Nephron progenitor cell (in vitro differentiated cells): ENCODE measurements around the gene TOB2.

Experiments
- DNase-seq: peaks from one replicate; pipeline ENCODE4 v3.0.0; 2021
- H3K27ac Mint-ChIP-seq: 2 replicates; pipeline ENCODE4 v1.8.0; 2021; ENCODE audit warnings: mild to moderate bottlenecking, moderate library complexity, mixed read lengths
- H3K27me3 Mint-ChIP-seq: 2 replicates; pipeline ENCODE4 v1.8.0; 2021; ENCODE audit warnings: mild to moderate bottlenecking, low read depth, mixed read lengths; ENCODE audit not compliant: poor library complexity
- H3K36me3 Mint-ChIP-seq: 2 replicates; pipeline ENCODE4 v1.8.0; 2021; ENCODE audit warnings: low read depth, mixed read lengths
- H3K4me1 Mint-ChIP-seq: 2 replicates; pipeline ENCODE4 v1.8.0; 2021; ENCODE audit warnings: mixed read lengths
- H3K4me3 Mint-ChIP-seq: 2 replicates; pipeline ENCODE4 v1.8.0; 2021; ENCODE audit warnings: mild to moderate bottlenecking, moderate library complexity, mixed read lengths
- H3K9me3 Mint-ChIP-seq: 2 replicates; pipeline ENCODE4 v1.8.0; 2021; ENCODE audit warnings: mild to moderate bottlenecking, moderate library complexity, mixed read lengths
- TF ChIP-seq, protein P1 (sequence below): fragments of 200-600 bp; sonication (generic); IDR thresholded peaks from 2 replicates; pipeline ENCODE4 v1.5.0; 2021; ENCODE audit warnings: antibody characterized with exemption

Gene TOB2

DNA sequence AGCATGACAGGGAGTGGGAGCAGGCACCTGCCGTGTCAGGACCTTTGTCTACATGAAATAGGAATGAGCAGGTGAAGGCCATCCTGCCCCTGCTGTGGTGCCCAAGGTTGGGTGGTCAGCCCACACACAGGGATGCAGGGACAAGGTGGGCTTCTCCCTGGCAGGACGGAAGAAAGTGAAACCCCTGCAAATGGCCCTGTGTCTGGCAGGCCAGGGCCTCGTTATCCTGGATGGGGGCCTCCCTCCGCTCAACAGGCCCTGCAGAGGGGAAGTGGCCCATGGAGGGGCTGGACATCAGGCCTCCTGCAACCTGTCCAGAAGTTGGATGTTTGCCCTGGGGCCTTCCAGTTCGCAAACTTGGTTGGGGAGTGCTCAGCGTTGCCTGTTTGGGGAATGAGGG lies 14.9 kb downstream of the TOB2 start:
- H3K36me3 Mint-ChIP-seq = peaks cover 55% of the 10 kb centered on the region
- peaks cover 37% of the 10 kb centered on the region for H3K4me1 Mint-ChIP-seq
- no peaks in the 10 kb centered on the region for H3K9me3 Mint-ChIP-seq
- TF ChIP-seq, protein P1, sequence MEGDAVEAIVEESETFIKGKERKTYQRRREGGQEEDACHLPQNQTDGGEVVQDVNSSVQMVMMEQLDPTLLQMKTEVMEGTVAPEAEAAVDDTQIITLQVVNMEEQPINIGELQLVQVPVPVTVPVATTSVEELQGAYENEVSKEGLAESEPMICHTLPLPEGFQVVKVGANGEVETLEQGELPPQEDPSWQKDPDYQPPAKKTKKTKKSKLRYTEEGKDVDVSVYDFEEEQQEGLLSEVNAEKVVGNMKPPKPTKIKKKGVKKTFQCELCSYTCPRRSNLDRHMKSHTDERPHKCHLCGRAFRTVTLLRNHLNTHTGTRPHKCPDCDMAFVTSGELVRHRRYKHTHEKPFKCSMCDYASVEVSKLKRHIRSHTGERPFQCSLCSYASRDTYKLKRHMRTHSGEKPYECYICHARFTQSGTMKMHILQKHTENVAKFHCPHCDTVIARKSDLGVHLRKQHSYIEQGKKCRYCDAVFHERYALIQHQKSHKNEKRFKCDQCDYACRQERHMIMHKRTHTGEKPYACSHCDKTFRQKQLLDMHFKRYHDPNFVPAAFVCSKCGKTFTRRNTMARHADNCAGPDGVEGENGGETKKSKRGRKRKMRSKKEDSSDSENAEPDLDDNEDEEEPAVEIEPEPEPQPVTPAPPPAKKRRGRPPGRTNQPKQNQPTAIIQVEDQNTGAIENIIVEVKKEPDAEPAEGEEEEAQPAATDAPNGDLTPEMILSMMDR = no peak
- no peak for DNase-seq
- H3K27ac Mint-ChIP-seq = peak overlapping the region; percentile 89
- H3K4me3 Mint-ChIP-seq = no peak overlapping the region
- H3K27me3 Mint-ChIP-seq = no peaks in the 10 kb centered on the region

- no peaks in the 10 kb centered on the region for H3K27me3 Mint-ChIP-seq
- TF ChIP-seq, protein P1 = no peak
- H3K4me3 Mint-ChIP-seq = no peak overlapping the region
- no peak for DNase-seq
- H3K36me3 Mint-ChIP-seq = peaks cover 51% of the 10 kb centered on the region
- H3K4me1 Mint-ChIP-seq = peaks cover 32% of the 10 kb centered on the region
- peak overlapping the region; percentile 90 for H3K27ac Mint-ChIP-seq
- H3K9me3 Mint-ChIP-seq = no peaks in the 10 kb centered on the region
These were observed 16.7 kb downstream of the TOB2 start for GRCh38 chr22:41429951-41430332.

DNA sequence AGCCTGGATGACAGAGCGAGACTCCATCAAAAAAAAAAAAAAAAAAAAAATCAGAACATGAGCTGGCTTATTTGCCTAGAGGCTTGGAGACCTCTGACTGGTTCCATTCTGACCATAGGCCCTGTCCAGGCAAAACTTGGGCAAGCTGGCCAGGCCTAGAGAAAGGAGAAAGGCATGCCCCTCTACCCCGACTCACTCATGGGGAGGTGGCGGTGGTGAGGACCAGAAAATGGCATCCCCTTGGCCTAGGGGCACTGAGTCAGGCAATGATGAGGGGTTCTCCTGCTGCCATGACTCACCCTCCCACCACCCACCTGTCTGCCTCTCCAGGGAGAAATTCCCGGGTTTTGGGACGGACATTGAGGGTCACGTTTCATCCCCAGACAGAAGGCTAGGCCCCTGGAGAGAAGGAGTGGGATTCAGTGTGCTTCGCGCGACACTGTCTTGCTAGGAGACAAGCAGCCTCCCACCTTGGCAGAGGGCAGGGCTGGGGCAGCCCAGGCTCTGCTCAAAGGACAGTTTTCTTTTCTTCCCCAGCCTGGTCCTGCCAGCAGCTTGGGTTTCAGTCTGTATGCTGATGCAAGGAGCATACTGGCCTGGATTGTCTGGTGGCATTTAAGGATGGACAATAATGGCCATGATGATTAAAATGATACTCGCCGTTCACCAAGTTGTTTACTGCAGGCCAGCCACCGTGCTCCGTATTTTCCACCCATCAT lies 17.2 kb downstream of the TOB2 start:
- Mint-ChIP-seq H3K27me3 (no peaks in the 10 kb centered on the region), H3K4me3 (no peak overlapping the region), H3K36me3 (peaks cover 48% of the 10 kb centered on the region), H3K9me3 (no peaks in the 10 kb centered on the region), H3K4me1 (peaks cover 32% of the 10 kb centered on the region), H3K27ac (peak overlapping the region; percentile 90)
- DNase-seq = no peak
- TF ChIP-seq, protein P1 = no peak

DNA sequence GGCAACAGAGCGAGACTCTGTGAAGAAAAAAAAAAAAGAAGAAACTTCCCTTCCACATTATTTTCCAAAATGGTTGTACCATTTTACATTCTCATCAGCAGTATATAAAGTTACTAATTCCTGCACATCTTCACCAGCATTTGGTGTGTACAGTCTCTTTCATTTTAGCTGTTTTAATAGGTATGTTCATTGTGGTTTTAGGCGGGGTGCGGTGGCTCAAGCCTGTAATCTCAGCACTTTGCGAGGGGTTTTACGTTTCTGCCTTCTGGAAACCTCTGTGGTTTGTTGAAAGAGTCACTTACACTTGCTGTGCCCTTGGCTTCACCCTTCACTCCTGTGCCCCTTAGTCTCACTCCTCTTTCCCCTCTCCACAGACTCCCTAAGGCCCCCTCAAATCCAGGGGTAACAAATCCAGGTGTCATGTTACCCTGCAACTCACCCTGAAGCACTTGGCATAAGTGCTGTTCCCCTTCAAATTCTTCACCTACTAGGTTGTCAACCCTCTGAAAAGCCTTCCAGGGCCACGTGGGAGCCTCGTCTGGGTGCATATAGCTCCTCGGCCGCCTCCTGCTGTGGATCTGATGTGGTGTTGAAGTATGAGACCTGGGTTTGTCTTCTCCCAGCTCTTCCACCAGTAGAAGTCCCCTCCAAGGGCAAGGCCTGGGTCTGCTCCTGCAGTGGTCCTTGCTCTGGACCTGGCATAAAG lies 20.8 kb downstream of the TOB2 start:
- DNase-seq = no peak

DNA sequence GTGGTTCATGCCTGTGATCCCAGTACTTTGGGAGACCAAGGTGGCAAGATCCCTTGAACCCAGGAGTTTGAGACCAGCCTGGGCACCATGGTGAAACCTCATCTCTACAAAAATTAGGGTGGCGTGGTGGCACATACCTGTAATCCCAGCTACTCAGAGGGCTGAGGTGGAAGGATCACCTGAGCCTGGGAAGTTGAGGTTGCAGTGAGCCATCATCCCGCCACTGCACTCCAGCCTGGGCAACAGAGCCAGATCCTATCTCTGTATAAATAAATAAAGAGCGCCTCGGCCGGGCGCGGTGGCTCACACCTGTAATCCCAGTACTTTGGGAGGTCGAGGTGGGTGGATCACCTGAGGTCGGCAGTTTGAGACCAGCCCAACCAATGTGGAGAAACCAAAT lies 27.9 kb downstream of the TOB2 start:
- peaks cover 14% of the 10 kb centered on the region for H3K4me1 Mint-ChIP-seq
- peaks cover 10% of the 10 kb centered on the region for H3K36me3 Mint-ChIP-seq
- H3K9me3 Mint-ChIP-seq = no peaks in the 10 kb centered on the region
- H3K27me3 Mint-ChIP-seq = no peaks in the 10 kb centered on the region
- no peak overlapping the region for H3K4me3 Mint-ChIP-seq
- DNase-seq = no peak
- peak overlapping the region; percentile 75 for H3K27ac Mint-ChIP-seq
- TF ChIP-seq, protein P1 = no peak

More for the DNA sequence above, 20.8 kb downstream of the TOB2 start:
- Mint-ChIP-seq H3K9me3 (no peaks in the 10 kb centered on the region), H3K4me3 (peak overlapping the region; percentile 18), H3K27ac (peak overlapping the region; percentile 85), H3K36me3 (peaks cover 34% of the 10 kb centered on the region), H3K4me1 (peaks cover 25% of the 10 kb centered on the region), H3K27me3 (no peaks in the 10 kb centered on the region)
- TF ChIP-seq, protein P1 = no peak
